ENCODE results near the gene CXCL12. TPM values are rescaled to one million over a fixed set of nuclear protein-coding genes. Genes with fewer than 3 reads are reported as not detected.

Gene CXCL12
- total and polyA plus RNA-seq, 4 donors: 108 to 637 (median 222) TPM

DNA sequence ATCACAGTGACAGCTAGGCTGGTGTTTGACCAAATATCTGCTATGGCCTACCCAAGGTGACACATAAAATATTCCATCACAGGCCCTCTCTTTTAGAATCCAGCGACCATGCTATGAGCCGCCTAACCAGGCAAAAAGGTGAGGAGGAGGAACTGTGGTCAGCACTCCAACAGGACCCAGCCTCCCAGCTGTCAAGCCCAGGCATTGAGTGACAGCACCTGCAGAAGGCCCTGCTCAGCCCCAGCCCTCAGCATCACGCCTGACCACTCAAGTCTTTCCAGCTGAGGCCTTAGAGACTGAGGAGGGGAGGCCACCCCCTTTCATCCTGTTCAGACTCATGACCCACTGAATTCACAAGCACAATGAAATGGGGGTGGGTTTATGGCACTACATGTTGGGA is 43.0 kb downstream of the CXCL12 start:
- DNase-seq: peak in 1 of 2 donors; percentile 30
- intact Hi-C loops (cut with DNase I): no loop called here
- Histone ChIP-seq H3K9me3 (ENCODE audit: control insufficient read depth, low read length) (no peaks in the 10 kb centered on the region), H3K36me3 (ENCODE audit: control insufficient read depth in 1 of 2, insufficient read depth in 2 of 2, low read length in 1 of 2) (no peaks in the 10 kb centered on the region), H3K4me1 (ENCODE audit: control insufficient read depth in 1 of 2, insufficient read depth in 2 of 2, low read length in 2 of 2) (no peaks in the 10 kb centered on the region), H3K4me3 (ENCODE audit: low read length in 2 of 2) (no peak overlapping the region), H3K27ac (ENCODE audit: low read depth in 1 of 2, low read length in 2 of 2) (no peak overlapping the region), H3K27me3 (ENCODE audit: control insufficient read depth in 1 of 2, insufficient read depth in 2 of 2, low read length in 1 of 2) (no peaks in the 10 kb centered on the region)
- no peak for ATAC-seq (ENCODE audit: low FRiP score)
- WGBS, 2 donors: 94 to 96% methylated on average over 3 of the region's 3 CpGs

DNA sequence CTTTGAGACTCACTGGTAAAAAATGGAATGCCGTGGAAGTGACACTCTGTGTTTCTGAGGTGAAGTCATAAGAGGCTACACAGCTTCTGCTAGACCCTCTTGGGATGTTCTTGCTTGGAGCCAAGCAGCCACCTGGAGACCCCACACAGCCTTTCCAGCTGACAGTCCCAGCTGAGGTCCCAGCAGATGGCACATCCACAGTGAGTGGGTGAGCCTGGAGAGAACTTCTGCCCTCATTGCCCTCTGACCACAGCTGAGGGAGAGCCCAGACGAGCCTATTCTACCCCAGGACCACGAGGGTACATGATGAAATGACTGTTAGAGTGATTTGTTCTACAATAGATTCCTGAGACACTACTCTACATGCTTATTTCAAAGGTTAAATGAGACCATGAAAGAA is 44.3 kb downstream of the CXCL12 start:
- no peaks in the 10 kb centered on the region for H3K9me3 ChIP-seq (ENCODE audit: control insufficient read depth, low read length)
- ATAC-seq (ENCODE audit: low FRiP score) (no peak), DNase-seq (no peak)
- no peak overlapping the region for H3K27ac ChIP-seq (ENCODE audit: low read depth in 1 of 2, low read length in 2 of 2)
- no peaks in the 10 kb centered on the region for H3K27me3 ChIP-seq (ENCODE audit: control insufficient read depth in 1 of 2, insufficient read depth in 2 of 2, low read length in 1 of 2)
- 65 to 80% methylated on average over 3 of the region's 3 CpGs for WGBS, 2 donors
- no peaks in the 10 kb centered on the region for H3K36me3 ChIP-seq (ENCODE audit: control insufficient read depth in 1 of 2, insufficient read depth in 2 of 2, low read length in 1 of 2)
- H3K4me3 ChIP-seq (ENCODE audit: low read length in 2 of 2): no peak overlapping the region
- intact Hi-C loops (cut with DNase I): no loop called here
- H3K4me1 ChIP-seq (ENCODE audit: control insufficient read depth in 1 of 2, insufficient read depth in 2 of 2, low read length in 2 of 2): no peaks in the 10 kb centered on the region

DNA sequence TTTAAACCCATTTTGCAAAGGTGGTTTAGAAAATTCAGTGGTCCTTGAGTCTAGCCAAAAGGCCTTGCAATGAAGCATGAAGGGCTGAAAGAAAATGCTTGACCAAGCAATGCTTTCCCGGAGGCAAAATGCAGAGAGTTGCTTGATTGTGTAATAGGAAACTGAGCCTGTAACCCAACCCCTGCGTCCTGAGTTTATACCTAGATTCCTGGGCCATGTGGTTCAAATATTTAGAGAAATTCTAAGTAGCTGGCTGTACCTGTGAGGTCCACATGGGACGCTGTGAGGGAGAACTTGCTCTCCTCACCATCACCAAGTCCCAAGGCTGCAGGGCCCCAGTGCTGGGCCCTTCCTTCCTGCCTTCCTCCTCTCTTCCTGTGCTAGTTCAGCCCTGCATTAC is 45.7 kb downstream of the CXCL12 start:
- ATAC-seq (ENCODE audit: low FRiP score) (no peak), DNase-seq (no peak)
- Histone ChIP-seq H3K9me3 (ENCODE audit: control insufficient read depth, low read length) (no peaks in the 10 kb centered on the region), H3K4me3 (ENCODE audit: low read length in 2 of 2) (no peak overlapping the region), H3K4me1 (ENCODE audit: control insufficient read depth in 1 of 2, insufficient read depth in 2 of 2, low read length in 2 of 2) (no peaks in the 10 kb centered on the region), H3K27me3 (ENCODE audit: control insufficient read depth in 1 of 2, insufficient read depth in 2 of 2, low read length in 1 of 2) (no peaks in the 10 kb centered on the region), H3K27ac (ENCODE audit: low read depth in 1 of 2, low read length in 2 of 2) (no peak overlapping the region), H3K36me3 (ENCODE audit: control insufficient read depth in 1 of 2, insufficient read depth in 2 of 2, low read length in 1 of 2) (no peaks in the 10 kb centered on the region)
- WGBS, 2 donors: 86 to 91% methylated on average over 3 of the region's 3 CpGs
- intact Hi-C loops (cut with DNase I): no loop called here

DNA sequence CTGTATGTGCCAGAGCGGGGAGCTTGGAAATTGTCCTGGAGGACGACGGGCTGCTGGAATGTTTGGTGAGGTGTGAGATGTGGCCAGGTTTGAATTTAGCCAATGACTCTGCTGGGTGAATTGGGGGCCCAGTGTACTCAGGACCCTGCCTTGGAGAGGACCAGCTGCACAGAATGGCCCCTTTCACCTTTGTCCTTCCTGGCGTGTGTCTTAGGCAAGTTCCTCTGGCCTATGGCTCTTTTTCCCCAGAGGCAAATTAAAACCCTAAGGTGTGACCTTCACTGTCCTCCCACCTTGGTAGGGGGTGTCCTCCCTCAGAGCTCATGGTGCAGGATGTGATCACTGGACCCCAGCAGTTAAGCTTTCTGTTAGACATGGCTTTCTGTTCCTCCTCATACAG is 47.8 kb downstream of the CXCL12 start:
- no peaks in the 10 kb centered on the region for H3K4me1 ChIP-seq (ENCODE audit: control insufficient read depth in 1 of 2, insufficient read depth in 2 of 2, low read length in 2 of 2)
- H3K27ac ChIP-seq (ENCODE audit: low read depth in 1 of 2, low read length in 2 of 2): no peak overlapping the region
- ATAC-seq (ENCODE audit: low FRiP score): no peak
- no peaks in the 10 kb centered on the region for H3K36me3 ChIP-seq (ENCODE audit: control insufficient read depth in 1 of 2, insufficient read depth in 2 of 2, low read length in 1 of 2)
- 94 to 96% methylated on average over 4 of the region's 4 CpGs for WGBS, 2 donors
- intact Hi-C loops (cut with DNase I): no loop called here
- H3K27me3 ChIP-seq (ENCODE audit: control insufficient read depth in 1 of 2, insufficient read depth in 2 of 2, low read length in 1 of 2): no peaks in the 10 kb centered on the region
- no peak for DNase-seq
- H3K9me3 ChIP-seq (ENCODE audit: control insufficient read depth, low read length): no peaks in the 10 kb centered on the region
- H3K4me3 ChIP-seq (ENCODE audit: low read length in 2 of 2): no peak overlapping the region

DNA sequence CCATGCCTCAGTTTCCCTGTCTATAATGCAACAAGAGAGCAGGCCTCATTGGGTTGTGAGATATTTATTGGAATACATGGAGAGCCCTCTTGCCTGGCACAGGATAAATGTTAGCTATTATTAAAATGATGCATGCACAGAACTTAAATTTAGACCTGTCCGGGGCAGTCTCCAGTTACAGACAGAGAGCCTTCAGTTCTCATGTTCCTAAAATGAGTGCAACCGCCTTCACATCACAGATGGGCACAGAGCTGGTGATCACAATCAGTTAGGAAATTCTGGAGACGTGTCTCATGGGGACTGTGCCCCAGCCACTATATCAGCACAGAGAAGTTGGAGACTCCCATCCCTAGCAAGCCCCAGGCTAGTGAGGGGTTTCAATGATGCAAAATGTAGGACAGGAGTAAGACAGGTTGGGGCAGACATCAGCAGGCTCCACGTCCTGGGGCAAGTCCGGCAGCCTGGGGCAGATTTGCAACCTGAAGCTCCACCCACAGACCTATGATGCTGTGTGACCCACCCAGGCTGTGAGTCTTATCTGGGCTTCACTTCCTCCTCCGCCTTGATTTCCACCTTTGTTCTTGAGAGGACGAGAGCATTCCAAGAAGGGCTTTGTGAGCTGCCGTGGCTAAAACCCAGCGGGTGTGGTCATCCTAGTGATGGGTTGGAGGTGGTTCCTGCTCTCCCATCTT is 49.4 kb downstream of the CXCL12 start:
- H3K4me1 ChIP-seq (ENCODE audit: control insufficient read depth in 1 of 2, insufficient read depth in 2 of 2, low read length in 2 of 2): no peaks in the 10 kb centered on the region
- no peak for DNase-seq
- H3K9me3 ChIP-seq (ENCODE audit: control insufficient read depth, low read length): no peaks in the 10 kb centered on the region
- H3K27ac ChIP-seq (ENCODE audit: low read depth in 1 of 2, low read length in 2 of 2): no peak overlapping the region
- WGBS, 2 donors: 85 to 86% methylated on average over 9 of the region's 9 CpGs
- no peaks in the 10 kb centered on the region for H3K27me3 ChIP-seq (ENCODE audit: control insufficient read depth in 1 of 2, insufficient read depth in 2 of 2, low read length in 1 of 2)
- intact Hi-C loops (cut with DNase I): no loop called here
- H3K4me3 ChIP-seq (ENCODE audit: low read length in 2 of 2): no peak overlapping the region
- ATAC-seq (ENCODE audit: low FRiP score): no peak
- no peaks in the 10 kb centered on the region for H3K36me3 ChIP-seq (ENCODE audit: control insufficient read depth in 1 of 2, insufficient read depth in 2 of 2, low read length in 1 of 2)

DNA sequence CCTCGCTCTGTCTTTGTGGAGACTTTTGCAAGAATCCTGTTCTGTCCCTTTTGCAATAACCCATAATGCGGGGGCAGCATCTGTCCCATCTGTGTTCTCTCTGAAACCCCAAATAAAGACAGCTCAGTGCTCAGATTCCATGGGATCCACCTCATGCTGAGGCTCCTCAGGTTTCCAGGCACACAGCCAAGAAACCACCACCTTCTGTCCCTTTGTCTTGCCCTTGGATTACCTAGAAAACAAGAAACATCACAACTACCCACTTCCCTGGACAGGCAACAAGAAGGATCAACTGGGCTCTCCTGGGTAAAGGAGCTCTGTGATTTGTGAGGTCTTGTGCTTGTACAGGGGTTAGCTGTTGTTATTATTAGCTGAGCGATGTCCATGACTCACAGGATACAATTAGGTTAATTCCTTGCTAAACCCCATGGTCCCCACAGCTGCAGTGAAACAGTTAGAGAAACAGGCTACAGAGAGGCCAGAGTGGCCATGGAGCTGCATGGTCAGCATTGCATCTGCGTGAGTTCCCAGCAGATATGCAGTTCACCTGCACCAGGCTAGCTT is 50.2 kb downstream of the CXCL12 start:
- no peak overlapping the region for H3K27ac ChIP-seq (ENCODE audit: low read depth in 1 of 2, low read length in 2 of 2)
- DNase-seq: no peak
- no peaks in the 10 kb centered on the region for H3K4me1 ChIP-seq (ENCODE audit: control insufficient read depth in 1 of 2, insufficient read depth in 2 of 2, low read length in 2 of 2)
- no peaks in the 10 kb centered on the region for H3K36me3 ChIP-seq (ENCODE audit: control insufficient read depth in 1 of 2, insufficient read depth in 2 of 2, low read length in 1 of 2)
- 90 to 92% methylated on average over 4 of the region's 4 CpGs for WGBS, 2 donors
- no peaks in the 10 kb centered on the region for H3K9me3 ChIP-seq (ENCODE audit: control insufficient read depth, low read length)
- no peaks in the 10 kb centered on the region for H3K27me3 ChIP-seq (ENCODE audit: control insufficient read depth in 1 of 2, insufficient read depth in 2 of 2, low read length in 1 of 2)
- no peak for ATAC-seq (ENCODE audit: low FRiP score)
- intact Hi-C loops (cut with DNase I): no loop called here
- no peak overlapping the region for H3K4me3 ChIP-seq (ENCODE audit: low read length in 2 of 2)

DNA sequence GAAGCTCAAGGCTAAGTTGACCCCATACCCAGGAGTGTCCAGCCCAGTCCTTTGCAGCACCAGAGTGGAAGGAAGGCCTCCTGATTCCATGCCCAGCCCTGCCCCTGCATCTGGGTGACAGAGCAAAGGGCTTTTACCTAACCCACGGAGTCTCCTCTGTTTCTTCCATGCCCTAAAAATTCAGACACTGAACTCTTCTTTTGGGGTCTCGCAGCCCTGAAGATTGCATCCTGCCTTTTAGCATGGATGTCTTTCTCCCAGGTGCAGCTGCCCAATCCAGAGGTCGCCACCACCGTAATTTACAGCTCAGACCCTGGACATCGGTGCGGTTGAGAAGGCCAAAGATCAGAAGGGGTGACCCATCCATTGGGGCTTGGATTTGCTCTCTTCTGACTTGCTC is 50.8 kb downstream of the CXCL12 start:
- intact Hi-C loops (cut with DNase I): no loop called here
- Histone ChIP-seq H3K36me3 (ENCODE audit: control insufficient read depth in 1 of 2, insufficient read depth in 2 of 2, low read length in 1 of 2) (no peaks in the 10 kb centered on the region), H3K4me1 (ENCODE audit: control insufficient read depth in 1 of 2, insufficient read depth in 2 of 2, low read length in 2 of 2) (no peaks in the 10 kb centered on the region), H3K9me3 (ENCODE audit: control insufficient read depth, low read length) (no peaks in the 10 kb centered on the region), H3K27me3 (ENCODE audit: control insufficient read depth in 1 of 2, insufficient read depth in 2 of 2, low read length in 1 of 2) (no peaks in the 10 kb centered on the region), H3K27ac (ENCODE audit: low read depth in 1 of 2, low read length in 2 of 2) (no peak overlapping the region), H3K4me3 (ENCODE audit: low read length in 2 of 2) (no peak overlapping the region)
- DNase-seq: no peak
- ATAC-seq (ENCODE audit: low FRiP score): no peak
- 95 to 96% methylated on average over 6 of the region's 6 CpGs for WGBS, 2 donors

DNA sequence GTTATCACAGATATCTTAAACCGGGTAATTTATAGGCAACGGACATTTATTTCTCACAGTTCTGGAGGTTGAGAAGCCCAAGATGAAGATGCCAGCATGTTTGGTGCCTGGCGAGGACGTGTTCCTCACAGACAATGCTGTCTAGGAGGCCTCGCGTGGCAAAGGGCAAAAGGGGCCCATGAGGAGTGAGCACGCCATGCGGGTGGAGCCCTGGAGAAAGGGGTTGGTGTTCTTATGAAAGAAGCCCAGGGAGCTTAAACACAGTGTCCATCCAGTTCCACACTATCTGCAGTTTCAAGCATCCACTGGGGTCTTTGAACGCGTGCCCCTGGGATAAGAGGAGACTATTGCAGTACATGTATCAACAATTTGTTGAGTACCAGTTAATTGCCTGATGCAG is 51.4 kb downstream of the CXCL12 start:
- no peak for ATAC-seq (ENCODE audit: low FRiP score)
- WGBS, 2 donors: 97 to 98% methylated on average over 10 of the region's 10 CpGs
- intact Hi-C loops (cut with DNase I): no loop called here

DNA sequence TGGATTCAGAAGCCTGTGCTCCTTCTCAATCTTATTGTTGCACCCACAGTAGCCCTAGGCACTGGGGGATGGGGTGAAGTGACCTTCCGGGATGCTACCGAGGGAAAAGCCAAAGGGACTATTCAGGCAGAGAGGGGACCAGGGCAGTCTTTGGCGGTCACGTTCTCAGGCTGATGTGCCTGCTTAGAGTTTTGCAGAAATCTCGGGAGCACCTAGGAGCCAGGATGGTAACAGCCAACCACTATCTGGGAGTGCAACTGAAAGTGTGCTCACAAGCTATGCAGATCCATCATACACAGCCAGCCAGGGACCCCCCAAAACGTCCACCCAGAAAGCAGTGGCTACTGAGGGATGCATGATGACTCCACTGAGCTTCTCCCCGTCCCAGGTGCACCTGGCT is 52.4 kb downstream of the CXCL12 start:
- H3K4me1 ChIP-seq (ENCODE audit: control insufficient read depth in 1 of 2, insufficient read depth in 2 of 2, low read length in 2 of 2): no peaks in the 10 kb centered on the region
- WGBS, 2 donors: 67 to 78% methylated on average over 7 of the region's 7 CpGs
- DNase-seq (no peak), ATAC-seq (ENCODE audit: low FRiP score) (no peak)
- no peak overlapping the region for H3K4me3 ChIP-seq (ENCODE audit: low read length in 2 of 2)
- no peaks in the 10 kb centered on the region for H3K9me3 ChIP-seq (ENCODE audit: control insufficient read depth, low read length)
- no peaks in the 10 kb centered on the region for H3K36me3 ChIP-seq (ENCODE audit: control insufficient read depth in 1 of 2, insufficient read depth in 2 of 2, low read length in 1 of 2)
- no peak overlapping the region for H3K27ac ChIP-seq (ENCODE audit: low read depth in 1 of 2, low read length in 2 of 2)
- H3K27me3 ChIP-seq (ENCODE audit: control insufficient read depth in 1 of 2, insufficient read depth in 2 of 2, low read length in 1 of 2): no peaks in the 10 kb centered on the region
- intact Hi-C loops (cut with DNase I): no loop called here

More for the DNA sequence above, 51.4 kb downstream of the CXCL12 start:
- Histone ChIP-seq H3K36me3 (ENCODE audit: control insufficient read depth in 1 of 2, insufficient read depth in 2 of 2, low read length in 1 of 2) (no peaks in the 10 kb centered on the region), H3K27me3 (ENCODE audit: control insufficient read depth in 1 of 2, insufficient read depth in 2 of 2, low read length in 1 of 2) (no peaks in the 10 kb centered on the region), H3K4me3 (ENCODE audit: low read length in 2 of 2) (no peak overlapping the region), H3K4me1 (ENCODE audit: control insufficient read depth in 1 of 2, insufficient read depth in 2 of 2, low read length in 2 of 2) (no peaks in the 10 kb centered on the region), H3K27ac (ENCODE audit: low read depth in 1 of 2, low read length in 2 of 2) (no peak overlapping the region), H3K9me3 (ENCODE audit: control insufficient read depth, low read length) (no peaks in the 10 kb centered on the region)
- no peak for DNase-seq
